ENCODE results near the gene TFF3. TPM values are rescaled to one million over a fixed set of nuclear protein-coding genes. Genes with fewer than 3 reads are reported as not detected.

The TFF3 gene
- total RNA-seq, 4 donors from 2014 or later, result 0.64 to 4.7 (median 0.89) TPM

DNA sequence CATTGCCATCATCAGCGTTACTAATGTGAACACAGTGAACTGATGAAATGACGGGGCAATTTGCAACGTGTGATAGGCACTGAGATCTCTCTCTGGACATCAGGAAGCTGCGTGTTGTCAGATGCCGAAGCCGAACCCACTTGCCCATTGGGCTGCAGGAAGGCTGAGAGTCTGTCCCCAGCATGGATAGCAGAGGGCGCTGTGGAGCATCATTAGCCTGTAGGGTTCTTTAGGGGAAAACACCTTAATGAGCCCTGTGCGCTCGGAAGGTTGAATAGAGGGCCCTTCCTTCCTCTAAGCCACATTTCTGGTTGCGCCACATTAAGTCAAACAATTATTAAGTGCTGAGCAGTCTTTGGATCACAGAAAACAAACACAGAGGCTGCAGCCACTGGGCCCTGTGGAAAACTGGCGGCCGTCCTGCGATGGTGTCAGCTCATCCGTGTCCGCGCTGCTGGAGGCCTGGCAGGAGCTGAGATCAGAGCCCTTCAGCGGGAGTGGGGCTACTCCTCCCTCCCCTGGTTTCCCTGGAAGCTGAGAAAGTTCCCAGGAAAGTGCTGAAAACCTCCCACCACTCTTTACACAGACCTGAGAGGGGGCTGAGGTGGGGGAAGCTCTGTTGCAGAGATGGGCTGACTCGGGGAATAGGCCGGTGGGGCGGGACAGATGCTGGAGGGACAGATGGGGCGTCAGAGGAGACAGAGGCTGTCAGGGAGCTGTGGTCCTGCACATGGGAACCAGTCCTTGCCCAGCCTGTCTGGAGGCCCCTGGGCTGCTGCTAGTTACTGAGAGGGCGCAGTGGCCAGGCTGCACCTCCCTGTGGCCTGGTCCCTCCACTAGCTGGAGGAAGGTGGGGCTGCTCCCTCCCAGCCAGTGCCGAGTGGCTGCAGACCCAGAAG lies 22.9 kb upstream of the TFF3 start:
- H3K27ac ChIP-seq, result no peak overlapping the region
- intact Hi-C loops (cut with DNase I; ENCODE audit: low total_unique reads) (loop anchor here (10.0 kb wide), 1 partner anchor 197 kb away; no protein-coding TSS in a partner anchor), in situ Hi-C loops (cut with MboI; ENCODE audit: low sequenced_read_pairs in 4 of 4) (loop anchor here in 1 of 4 donors (25.0 kb wide), 1 partner anchor 99 kb away; no protein-coding TSS in a partner anchor)
- TF ChIP-seq POLR2A (IDR thresholded peaks at IDR 0.05), result no peak
- TF ChIP-seq, protein P1, sequence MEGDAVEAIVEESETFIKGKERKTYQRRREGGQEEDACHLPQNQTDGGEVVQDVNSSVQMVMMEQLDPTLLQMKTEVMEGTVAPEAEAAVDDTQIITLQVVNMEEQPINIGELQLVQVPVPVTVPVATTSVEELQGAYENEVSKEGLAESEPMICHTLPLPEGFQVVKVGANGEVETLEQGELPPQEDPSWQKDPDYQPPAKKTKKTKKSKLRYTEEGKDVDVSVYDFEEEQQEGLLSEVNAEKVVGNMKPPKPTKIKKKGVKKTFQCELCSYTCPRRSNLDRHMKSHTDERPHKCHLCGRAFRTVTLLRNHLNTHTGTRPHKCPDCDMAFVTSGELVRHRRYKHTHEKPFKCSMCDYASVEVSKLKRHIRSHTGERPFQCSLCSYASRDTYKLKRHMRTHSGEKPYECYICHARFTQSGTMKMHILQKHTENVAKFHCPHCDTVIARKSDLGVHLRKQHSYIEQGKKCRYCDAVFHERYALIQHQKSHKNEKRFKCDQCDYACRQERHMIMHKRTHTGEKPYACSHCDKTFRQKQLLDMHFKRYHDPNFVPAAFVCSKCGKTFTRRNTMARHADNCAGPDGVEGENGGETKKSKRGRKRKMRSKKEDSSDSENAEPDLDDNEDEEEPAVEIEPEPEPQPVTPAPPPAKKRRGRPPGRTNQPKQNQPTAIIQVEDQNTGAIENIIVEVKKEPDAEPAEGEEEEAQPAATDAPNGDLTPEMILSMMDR (IDR thresholded peaks at IDR 0.05 in 4 of 5, conservative IDR thresholded peaks at IDR 0.05 in 1 of 5), result peak in 3 of 5 experiments; percentile 45 to 62 (median 50)
- peaks cover 7 to 18% (median 8%) of the 10 kb centered on the region in 3 donors for H3K27me3 ChIP-seq
- peak; percentile 69 to 89 for ATAC-seq
- H3K36me3 ChIP-seq, result no peaks in the 10 kb centered on the region
- H3K4me3 ChIP-seq, result peak overlapping the region in 1 of 4 donors; percentile 30
- peak; percentile 18 to 42 for DNase-seq
- H3K9me3 ChIP-seq, result no peaks in the 10 kb centered on the region
- no peaks in the 10 kb centered on the region for H3K4me1 ChIP-seq

DNA sequence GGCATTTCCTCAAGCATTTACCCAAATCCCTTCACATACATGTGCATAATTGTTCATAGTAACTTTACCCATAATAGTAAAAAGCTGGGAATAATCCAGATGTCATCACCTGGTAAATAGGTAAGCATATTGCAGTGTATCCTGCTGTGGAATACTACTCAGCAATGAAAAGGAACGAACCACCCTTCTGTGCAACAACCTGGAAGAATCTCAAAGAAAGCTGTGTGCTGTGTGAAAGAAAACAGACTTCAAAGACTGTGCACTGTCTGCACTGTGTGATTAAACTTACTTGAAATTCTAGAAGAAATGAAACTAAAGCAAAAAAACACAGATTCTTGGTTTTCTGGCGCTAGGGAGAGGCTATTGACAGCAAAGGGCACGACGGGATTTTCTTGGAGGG lies 22.1 kb upstream of the TFF3 start:
- no peak overlapping the region for H3K4me3 ChIP-seq
- DNase-seq (no peak), ATAC-seq (no peak)
- in situ Hi-C loops (cut with MboI; ENCODE audit: low sequenced_read_pairs in 4 of 4), result loop anchor here in 1 of 4 donors (25.0 kb wide), 1 partner anchor 100 kb away; no protein-coding TSS in a partner anchor
- intact Hi-C loops (cut with DNase I; ENCODE audit: low total_unique reads), result loop anchor here (10.0 kb wide), 1 partner anchor 198 kb away; no protein-coding TSS in a partner anchor
- no peaks in the 10 kb centered on the region for H3K36me3 ChIP-seq
- no peaks in the 10 kb centered on the region for H3K9me3 ChIP-seq
- H3K4me1 ChIP-seq, result no peaks in the 10 kb centered on the region
- H3K27ac ChIP-seq, result no peak overlapping the region
- H3K27me3 ChIP-seq, result peaks cover 7 to 22% (median 12%) of the 10 kb centered on the region in 3 donors
- no peak for TF ChIP-seq POLR2A (IDR thresholded peaks at IDR 0.05)
- TF ChIP-seq, protein P1 (IDR thresholded peaks at IDR 0.05 in 4 of 5, conservative IDR thresholded peaks at IDR 0.05 in 1 of 5), result no peak

- no peak for DNase-seq
- H3K4me1 ChIP-seq, result no peaks in the 10 kb centered on the region
- H3K27ac ChIP-seq, result no peak overlapping the region
- peaks cover 0 to 5% (median 0%) of the 10 kb centered on the region in 3 donors for H3K9me3 ChIP-seq
- in situ Hi-C loops (cut with MboI; ENCODE audit: low sequenced_read_pairs in 4 of 4), result loop anchor here in 1 of 4 donors (25.0 kb wide), 1 partner anchor 101 kb away; no protein-coding TSS in a partner anchor
- no peak overlapping the region for H3K4me3 ChIP-seq
- no peak for ATAC-seq
- H3K36me3 ChIP-seq, result no peaks in the 10 kb centered on the region
- TF ChIP-seq, protein P1 (IDR thresholded peaks at IDR 0.05 in 4 of 5, conservative IDR thresholded peaks at IDR 0.05 in 1 of 5), result no peak
- TF ChIP-seq POLR2A (IDR thresholded peaks at IDR 0.05), result no peak
- peaks cover 7 to 22% (median 22%) of the 10 kb centered on the region in 3 donors for H3K27me3 ChIP-seq
- intact Hi-C loops (cut with DNase I; ENCODE audit: low total_unique reads), result loop anchor here (10.0 kb wide), 1 partner anchor 199 kb away; no protein-coding TSS in a partner anchor
Measured at GRCh38 chr21:42336054-42336453, 20.8 kb upstream of the TFF3 start.

- H3K36me3 ChIP-seq, result no peaks in the 10 kb centered on the region
- in situ Hi-C loops (cut with MboI; ENCODE audit: low sequenced_read_pairs in 4 of 4), result loop anchor here in 1 of 4 donors (25.0 kb wide), 1 partner anchor 105 kb away; no protein-coding TSS in a partner anchor
- no peak overlapping the region for H3K4me3 ChIP-seq
- no peak for TF ChIP-seq POLR2A (IDR thresholded peaks at IDR 0.05)
- TF ChIP-seq, protein P1 (IDR thresholded peaks at IDR 0.05 in 4 of 5, conservative IDR thresholded peaks at IDR 0.05 in 1 of 5), result no peak
- H3K27me3 ChIP-seq, result peaks cover 7 to 22% (median 22%) of the 10 kb centered on the region in 3 donors
- H3K9me3 ChIP-seq, result peaks cover 0 to 5% (median 0%) of the 10 kb centered on the region in 3 donors
- no peak for DNase-seq
- no peak overlapping the region for H3K27ac ChIP-seq
- no peaks in the 10 kb centered on the region for H3K4me1 ChIP-seq
- no peak for ATAC-seq
- intact Hi-C loops (cut with DNase I; ENCODE audit: low total_unique reads), result loop anchor here (10.0 kb wide), 1 partner anchor 202 kb away; no protein-coding TSS in a partner anchor
Measured at GRCh38 chr21:42332557-42333317, 17.5 kb upstream of the TFF3 start.
